OCI-LY1 (cell line): ENCODE results near the gene KDM3A.

Experiments
- H2AFZ ChIP-seq: fragments of 200-600 bp; sonication (generic), shearing (Covaris generic); 2 replicates; pipeline ENCODE4 v1.6.0; 2014; ENCODE audit warnings: antibody characterized with exemption, mild to moderate bottlenecking, low read length
- H3F3A ChIP-seq: fragments of 200-600 bp; sonication (generic), shearing (Covaris generic); 2 replicates; pipeline ENCODE4 v1.6.0; 2014; ENCODE audit warnings: mild to moderate bottlenecking, antibody characterized with exemption, low read length, moderate library complexity; ENCODE audit not compliant: insufficient read depth
- H3K27ac ChIP-seq: fragments of 200-600 bp; sonication (generic); 2 replicates; pipeline ENCODE4 v1.5.1; 2014; ENCODE audit warnings: low read length, mixed run types, mild to moderate bottlenecking, low read depth; ENCODE audit not compliant: poor library complexity, severe bottlenecking
- H3K27me3 ChIP-seq: fragments of 200-600 bp; sonication (generic); 2 replicates; pipeline ENCODE4 v1.6.0; 2014; ENCODE audit warnings: antibody characterized with exemption, mild to moderate bottlenecking, low read length, moderate library complexity; ENCODE audit not compliant: insufficient read depth
- H3K36me3 ChIP-seq: fragments of 200-600 bp; sonication (generic); 2 replicates; pipeline ENCODE4 v1.6.1; 2014; ENCODE audit warnings: mild to moderate bottlenecking, antibody characterized with exemption, low read length, moderate library complexity, mixed read lengths; ENCODE audit not compliant: insufficient read depth
- H3K4me1 ChIP-seq: fragments of 200-600 bp; sonication (generic); 2 replicates; pipeline ENCODE4 v1.5.1; 2014; ENCODE audit warnings: mild to moderate bottlenecking, low read length, moderate library complexity; ENCODE audit not compliant: insufficient read depth, severe bottlenecking
- H3K4me2 ChIP-seq: fragments of 200-600 bp; sonication (generic), shearing (Covaris generic); 2 replicates; pipeline ENCODE4 v1.6.1; 2014; ENCODE audit warnings: low read length
- H3K4me3 ChIP-seq: fragments of 200-600 bp; sonication (generic); 2 replicates; pipeline ENCODE4 v1.5.1; 2014; ENCODE audit warnings: low read length, low read depth, mild to moderate bottlenecking, mixed read lengths; ENCODE audit not compliant: poor library complexity, severe bottlenecking
- H3K79me2 ChIP-seq: fragments of 200-600 bp; shearing (Covaris generic); 2 replicates; pipeline ENCODE4 v1.6.1; 2016; ENCODE audit warnings: mixed run types, low read length, mixed read lengths; ENCODE audit not compliant: insufficient read depth
- H3K9ac ChIP-seq: fragments of 200-600 bp; sonication (generic), shearing (Covaris generic); 2 replicates; pipeline ENCODE4 v1.6.1; 2014; ENCODE audit warnings: mild to moderate bottlenecking, low read length, mixed read lengths
- H3K9me2 ChIP-seq: fragments of 200-600 bp; sonication (generic), shearing (Covaris generic); 2 replicates; pipeline ENCODE4 v1.6.1; 2014; ENCODE audit warnings: low read depth, mild to moderate bottlenecking, low read length, mixed read lengths
- H3K9me3 ChIP-seq: fragments of 200-600 bp; shearing (Covaris generic); 2 replicates; pipeline ENCODE4 v1.6.1; 2014; ENCODE audit warnings: low read length, mixed read lengths
- H4K20me1 ChIP-seq: fragments of 200-600 bp; sonication (generic), shearing (Covaris generic); 2 replicates; pipeline ENCODE4 v1.6.0; 2016; ENCODE audit warnings: mild to moderate bottlenecking, low read length; ENCODE audit not compliant: insufficient read depth
- EZH2 ChIP-seq: fragments of 200-600 bp; sonication (generic), shearing (Covaris generic); IDR thresholded peaks from 2 replicates; pipeline ENCODE4 v1.8.0; 2017; ENCODE audit warnings: borderline replicate concordance, mixed run types, mild to moderate bottlenecking, antibody characterized with exemption, low read length, moderate library complexity, mixed read lengths
- TF ChIP-seq, protein P1 (sequence below): fragments of 200-600 bp; sonication (generic), shearing (Covaris generic); IDR thresholded peaks from 2 replicates; pipeline ENCODE4 v1.5.1; 2017; ENCODE audit warnings: mild to moderate bottlenecking, antibody characterized with exemption, low read length, moderate library complexity, mixed read lengths

Gene KDM3A

GRCh38 chr2:86393521-86394491 is 47.4 kb upstream of the KDM3A start:
- TF ChIP-seq, protein P1, sequence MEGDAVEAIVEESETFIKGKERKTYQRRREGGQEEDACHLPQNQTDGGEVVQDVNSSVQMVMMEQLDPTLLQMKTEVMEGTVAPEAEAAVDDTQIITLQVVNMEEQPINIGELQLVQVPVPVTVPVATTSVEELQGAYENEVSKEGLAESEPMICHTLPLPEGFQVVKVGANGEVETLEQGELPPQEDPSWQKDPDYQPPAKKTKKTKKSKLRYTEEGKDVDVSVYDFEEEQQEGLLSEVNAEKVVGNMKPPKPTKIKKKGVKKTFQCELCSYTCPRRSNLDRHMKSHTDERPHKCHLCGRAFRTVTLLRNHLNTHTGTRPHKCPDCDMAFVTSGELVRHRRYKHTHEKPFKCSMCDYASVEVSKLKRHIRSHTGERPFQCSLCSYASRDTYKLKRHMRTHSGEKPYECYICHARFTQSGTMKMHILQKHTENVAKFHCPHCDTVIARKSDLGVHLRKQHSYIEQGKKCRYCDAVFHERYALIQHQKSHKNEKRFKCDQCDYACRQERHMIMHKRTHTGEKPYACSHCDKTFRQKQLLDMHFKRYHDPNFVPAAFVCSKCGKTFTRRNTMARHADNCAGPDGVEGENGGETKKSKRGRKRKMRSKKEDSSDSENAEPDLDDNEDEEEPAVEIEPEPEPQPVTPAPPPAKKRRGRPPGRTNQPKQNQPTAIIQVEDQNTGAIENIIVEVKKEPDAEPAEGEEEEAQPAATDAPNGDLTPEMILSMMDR, result no peak
- TF ChIP-seq EZH2, result no peak
- no peak overlapping the region for H3K4me2 ChIP-seq
- no peaks in the 10 kb centered on the region for H3K9me3 ChIP-seq
- H3K36me3 ChIP-seq, result no peaks in the 10 kb centered on the region
- no peaks in the 10 kb centered on the region for H4K20me1 ChIP-seq
- no peaks in the 10 kb centered on the region for H3K27me3 ChIP-seq
- no peaks in the 10 kb centered on the region for H3K9me2 ChIP-seq
- H3K27ac ChIP-seq, result no peak overlapping the region
- H3K4me3 ChIP-seq, result no peak overlapping the region
- no peaks in the 10 kb centered on the region for H3F3A ChIP-seq
- H2AFZ ChIP-seq, result no peak overlapping the region
- H3K9ac ChIP-seq, result no peak overlapping the region
- no peaks in the 10 kb centered on the region for H3K4me1 ChIP-seq
- no peaks in the 10 kb centered on the region for H3K79me2 ChIP-seq

- Histone ChIP-seq H3K9ac (no peak overlapping the region), H3K27ac (no peak overlapping the region), H3K4me3 (no peak overlapping the region), H3K36me3 (no peaks in the 10 kb centered on the region), H3K9me3 (no peaks in the 10 kb centered on the region), H3F3A (no peaks in the 10 kb centered on the region), H3K4me1 (no peaks in the 10 kb centered on the region), H3K79me2 (no peaks in the 10 kb centered on the region), H3K27me3 (no peaks in the 10 kb centered on the region), H3K4me2 (no peak overlapping the region), H4K20me1 (no peaks in the 10 kb centered on the region), H3K9me2 (no peaks in the 10 kb centered on the region), H2AFZ (no peak overlapping the region)
- TF ChIP-seq, protein P1, result peak; percentile 33; the same call in 1 of the 2 replicates
- TF ChIP-seq EZH2, result no peak
Measured at GRCh38 chr2:86396291-86396785, 44.8 kb upstream of the KDM3A start.

GRCh38 chr2:86397986-86398385 is 43.2 kb upstream of the KDM3A start:
- Histone ChIP-seq H3K27ac (no peak overlapping the region), H3K9me2 (no peaks in the 10 kb centered on the region), H2AFZ (no peak overlapping the region), H3K9me3 (no peaks in the 10 kb centered on the region), H3K4me1 (no peaks in the 10 kb centered on the region), H3F3A (no peaks in the 10 kb centered on the region), H3K27me3 (no peaks in the 10 kb centered on the region), H3K36me3 (no peaks in the 10 kb centered on the region), H3K79me2 (no peaks in the 10 kb centered on the region), H3K9ac (no peak overlapping the region), H4K20me1 (no peaks in the 10 kb centered on the region), H3K4me3 (no peak overlapping the region), H3K4me2 (no peak overlapping the region)
- no peak for TF ChIP-seq EZH2
- TF ChIP-seq, protein P1, result no peak
